Body of pancreas (tissue), 4 donors: ENCODE measurements around the gene COP1.

Experiments
- POLR2A ChIP-seq, 3 donors: fragments of 450-650 bp; IDR thresholded peaks; one replicate each; pipeline ENCODE4 v1.6.1; 2016; ENCODE audit warnings: antibody characterized with exemption in 3 of 3, mild to moderate bottlenecking in 2 of 3
- TF ChIP-seq, protein P1 (sequence below), 7 experiments: fragments of 450-650 bp in 4 of 7; fragments of 200-600 bp in 3 of 7; sonication (generic) in 3 of 7; IDR thresholded peaks; one replicate each; pipeline ENCODE4 v1.5.1; 2016 to 2019; ENCODE audit warnings: antibody characterized with exemption in 7 of 7

DNA sequence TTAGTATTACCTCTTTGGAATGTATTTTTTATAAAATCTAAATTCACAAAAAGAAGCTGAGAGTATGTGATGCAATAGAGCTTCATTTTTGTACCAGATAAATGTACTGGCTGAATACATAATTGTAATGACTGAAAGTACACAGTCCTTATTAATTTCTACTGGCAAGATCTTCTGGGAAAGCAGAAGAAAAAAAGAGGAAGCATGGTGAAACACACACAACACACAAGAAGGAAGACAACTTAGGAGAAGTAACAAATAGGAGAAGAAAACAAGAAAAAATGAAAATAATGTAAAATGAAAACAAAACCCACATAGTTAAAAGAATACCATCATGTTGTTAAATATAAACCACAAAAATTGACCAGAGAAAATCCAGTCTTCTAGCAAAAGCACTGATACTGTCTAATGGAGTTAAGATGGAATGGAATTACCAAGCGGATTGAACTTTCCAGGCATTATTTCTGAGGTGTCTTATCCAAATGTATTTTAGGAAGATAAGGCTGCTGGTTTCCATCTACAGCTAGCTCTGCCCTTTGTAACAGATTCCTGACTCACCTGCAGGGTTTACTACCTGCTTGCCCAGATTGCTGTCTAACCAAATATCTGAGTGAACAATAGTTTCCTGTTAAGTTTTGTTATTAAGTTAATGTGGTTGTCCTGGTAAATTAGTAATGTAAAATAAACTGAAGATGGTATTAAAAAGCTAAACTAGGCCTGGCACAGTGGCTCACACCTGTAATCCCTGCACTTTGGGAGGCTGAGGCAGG lies 4.5 kb upstream of the COP1 start:
- TF ChIP-seq, protein P1, sequence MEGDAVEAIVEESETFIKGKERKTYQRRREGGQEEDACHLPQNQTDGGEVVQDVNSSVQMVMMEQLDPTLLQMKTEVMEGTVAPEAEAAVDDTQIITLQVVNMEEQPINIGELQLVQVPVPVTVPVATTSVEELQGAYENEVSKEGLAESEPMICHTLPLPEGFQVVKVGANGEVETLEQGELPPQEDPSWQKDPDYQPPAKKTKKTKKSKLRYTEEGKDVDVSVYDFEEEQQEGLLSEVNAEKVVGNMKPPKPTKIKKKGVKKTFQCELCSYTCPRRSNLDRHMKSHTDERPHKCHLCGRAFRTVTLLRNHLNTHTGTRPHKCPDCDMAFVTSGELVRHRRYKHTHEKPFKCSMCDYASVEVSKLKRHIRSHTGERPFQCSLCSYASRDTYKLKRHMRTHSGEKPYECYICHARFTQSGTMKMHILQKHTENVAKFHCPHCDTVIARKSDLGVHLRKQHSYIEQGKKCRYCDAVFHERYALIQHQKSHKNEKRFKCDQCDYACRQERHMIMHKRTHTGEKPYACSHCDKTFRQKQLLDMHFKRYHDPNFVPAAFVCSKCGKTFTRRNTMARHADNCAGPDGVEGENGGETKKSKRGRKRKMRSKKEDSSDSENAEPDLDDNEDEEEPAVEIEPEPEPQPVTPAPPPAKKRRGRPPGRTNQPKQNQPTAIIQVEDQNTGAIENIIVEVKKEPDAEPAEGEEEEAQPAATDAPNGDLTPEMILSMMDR (IDR thresholded peaks at IDR 0.05) = no peak
- no peak for TF ChIP-seq POLR2A (IDR thresholded peaks at IDR 0.05)
